T-helper 2 cell treated with Interferon-gamma antibody and Interleukin-4, amounts not matched to agents 100 ng/mL and 5 ng/mL, for 36 hours (primary cell): ENCODE results near the gene STAT5A. TPM values are rescaled to one million over a fixed set of nuclear protein-coding genes. Genes with fewer than 3 reads are reported as not detected.
"Not testable (repeated sequence)": the region's sequence is repeated elsewhere in the genome, so short reads cannot be mapped to it uniquely, and the experiment has no call there.

ENCODE experiments used
- intact Hi-C: fragments of 100-400 bp; cut with micrococcal nuclease; formaldehyde crosslinking; loops from one replicate; pipeline ENCODE4 v1.15.1; 2023
- total RNA-seq: library from RNA; stranded (reverse); gene quantifications from 2 replicates; pipeline ENCODE4 v1.2.3, GENCODE V29; 2022

The STAT5A gene
- total RNA-seq, result 123 and 124 TPM in 2 replicates

DNA sequence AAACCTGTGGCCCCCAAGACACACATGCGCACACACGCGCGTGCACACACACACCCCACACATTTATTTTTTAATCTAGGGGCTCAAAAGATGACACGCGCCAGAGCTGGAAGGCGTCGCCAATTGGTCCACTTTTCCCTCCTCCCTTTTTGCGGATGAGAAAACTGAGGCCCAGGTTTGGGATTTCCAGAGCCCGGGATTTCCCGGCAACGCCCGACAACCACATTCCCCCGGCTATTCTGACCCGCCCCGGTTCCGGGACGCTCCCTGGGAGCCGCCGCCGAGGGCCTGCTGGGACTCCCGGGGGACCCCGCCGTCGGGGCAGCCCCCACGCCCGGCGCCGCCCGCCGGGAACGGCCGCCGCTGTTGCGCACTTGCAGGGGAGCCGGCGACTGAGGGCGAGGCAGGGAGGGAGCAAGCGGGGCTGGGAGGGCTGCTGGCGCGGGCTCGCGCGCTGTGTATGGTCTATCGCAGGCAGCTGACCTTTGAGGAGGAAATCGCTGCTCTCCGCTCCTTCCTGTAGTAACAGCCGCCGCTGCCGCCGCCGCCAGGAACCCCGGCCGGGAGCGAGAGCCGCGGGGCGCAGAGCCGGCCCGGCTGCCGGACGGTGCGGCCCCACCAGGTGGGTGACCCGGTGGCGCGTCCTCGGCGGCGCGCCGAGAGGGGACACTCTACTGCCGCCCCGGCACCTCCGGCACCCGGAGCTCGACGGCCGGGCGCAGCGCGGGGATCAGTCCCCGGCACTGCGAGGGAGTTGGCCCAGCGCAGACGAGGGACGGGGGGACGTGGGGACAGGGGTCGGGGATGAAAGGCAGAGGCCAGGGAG lies at the start of gene STAT5A:
Gene STAT5A (plus strand): TSS at position 522 of the 826 bp plus-strand sequence. CDS start 914 bp downstream, outside the sequence.
- intact Hi-C loops, result loop anchor here (1.0 to 5.0 kb wide), 4 partner anchors 13 to 65 kb away; no protein-coding TSS in a partner anchor

DNA sequence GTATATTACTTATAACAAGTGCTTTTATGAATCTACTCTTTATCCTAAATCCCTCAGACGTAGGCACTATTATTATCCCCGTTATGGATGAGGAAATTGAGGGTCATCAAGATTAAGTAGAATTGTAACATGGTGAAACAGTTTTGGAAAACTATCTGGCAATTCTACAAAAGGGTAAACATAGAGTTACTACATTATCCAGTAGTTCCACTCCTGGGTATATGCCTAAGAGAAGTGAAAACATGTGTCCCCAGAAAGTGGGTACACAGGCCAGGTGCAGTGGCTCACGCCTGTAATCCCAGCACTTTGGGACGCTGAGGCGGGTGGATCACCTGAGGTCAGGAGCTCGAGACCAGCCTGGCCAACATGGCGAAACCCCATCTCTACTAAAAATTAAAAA lies 48.7 kb upstream of the STAT5A start:
- intact Hi-C loops, result not testable (repeated sequence)

GRCh38 chr17:42240201-42240600 lies 48.1 kb upstream of the STAT5A start:
- intact Hi-C loops, result no loop called here

- intact Hi-C loops, result not testable (repeated sequence)
Observed at GRCh38 chr17:42240863-42241262, 47.4 kb upstream of the STAT5A start.

DNA sequence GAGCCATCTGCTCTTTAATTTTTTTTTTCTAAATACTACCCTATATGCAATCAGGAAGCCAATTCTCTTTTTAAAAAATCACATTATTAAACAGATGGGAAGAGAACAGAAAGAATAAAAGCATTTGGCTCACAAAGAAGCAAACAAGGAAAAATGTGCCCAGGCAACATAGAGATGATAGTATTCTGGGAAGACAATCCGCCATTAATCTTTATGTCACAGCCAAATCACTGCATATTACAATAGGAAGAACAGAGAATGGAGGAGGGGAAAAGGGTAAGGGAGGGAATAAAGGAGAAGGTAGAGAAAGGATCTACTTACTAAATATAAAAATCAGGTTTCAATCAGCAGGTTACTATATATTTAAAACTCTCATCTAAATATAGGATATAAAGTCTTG lies 46.4 kb upstream of the STAT5A start:
- intact Hi-C loops, result no loop called here

DNA sequence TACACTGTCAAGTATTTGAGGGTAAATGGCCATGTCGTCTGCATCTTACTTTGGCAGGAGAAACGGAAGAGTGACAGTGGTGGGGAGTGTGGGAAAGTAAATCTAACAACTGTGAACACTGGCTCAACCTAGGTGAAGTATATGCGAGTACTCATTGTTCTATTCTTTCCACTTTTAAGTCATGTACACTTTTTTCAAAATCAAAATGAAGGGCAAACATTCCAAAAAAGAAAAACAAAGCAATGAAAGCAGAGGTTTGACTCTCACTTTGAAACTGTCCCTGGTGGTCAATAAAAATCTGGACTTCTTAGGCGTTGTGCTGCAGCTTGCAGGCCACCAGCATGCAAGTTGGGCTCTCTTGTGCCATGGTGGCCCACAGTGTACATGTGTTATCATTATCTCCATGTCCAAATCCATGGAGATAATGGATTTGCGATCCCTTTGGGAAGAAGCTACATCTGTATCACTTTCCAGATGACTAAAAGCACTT lies 44.8 kb upstream of the STAT5A start:
- intact Hi-C loops, result no loop called here

DNA sequence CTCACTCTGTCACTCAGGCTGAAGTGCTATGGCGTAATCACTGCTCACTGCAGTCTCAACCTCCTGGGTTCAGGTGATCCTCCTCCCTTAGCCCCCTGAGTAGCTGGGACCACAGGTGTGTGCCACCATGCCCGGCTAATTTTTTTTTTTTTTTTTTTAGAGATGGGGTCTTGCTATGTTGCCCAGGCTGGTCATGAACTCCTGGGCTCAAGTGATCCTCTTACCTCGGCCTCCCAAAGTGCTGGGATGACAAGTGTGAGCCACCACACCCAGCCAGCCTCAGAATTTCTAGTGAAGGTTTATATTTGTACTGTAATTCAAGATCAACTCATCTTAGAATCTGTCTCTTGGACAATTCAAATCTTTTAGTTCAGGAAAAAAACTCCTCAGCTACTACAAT lies 44.2 kb upstream of the STAT5A start:
- intact Hi-C loops, result not testable (repeated sequence)

- intact Hi-C loops, result loop anchor here (5.0 kb wide), 2 partner anchors 42 to 63 kb away; partner anchors contain the start of genes KCNH4 and STAT5A
Observed at GRCh38 chr17:42245183-42245582, 43.1 kb upstream of the STAT5A start.

GRCh38 chr17:42246515-42246914 lies 41.8 kb upstream of the STAT5A start:
- intact Hi-C loops, result loop anchor here (5.0 kb wide), 2 partner anchors 41 to 64 kb away; partner anchors contain the start of genes KCNH4 and STAT5A

GRCh38 chr17:42247734-42248133 lies 40.6 kb upstream of the STAT5A start:
- intact Hi-C loops, result loop anchor here (2.0 to 5.0 kb wide), 4 partner anchors 19 to 65 kb away; partner anchors contain the start of genes KCNH4 and STAT5A

DNA sequence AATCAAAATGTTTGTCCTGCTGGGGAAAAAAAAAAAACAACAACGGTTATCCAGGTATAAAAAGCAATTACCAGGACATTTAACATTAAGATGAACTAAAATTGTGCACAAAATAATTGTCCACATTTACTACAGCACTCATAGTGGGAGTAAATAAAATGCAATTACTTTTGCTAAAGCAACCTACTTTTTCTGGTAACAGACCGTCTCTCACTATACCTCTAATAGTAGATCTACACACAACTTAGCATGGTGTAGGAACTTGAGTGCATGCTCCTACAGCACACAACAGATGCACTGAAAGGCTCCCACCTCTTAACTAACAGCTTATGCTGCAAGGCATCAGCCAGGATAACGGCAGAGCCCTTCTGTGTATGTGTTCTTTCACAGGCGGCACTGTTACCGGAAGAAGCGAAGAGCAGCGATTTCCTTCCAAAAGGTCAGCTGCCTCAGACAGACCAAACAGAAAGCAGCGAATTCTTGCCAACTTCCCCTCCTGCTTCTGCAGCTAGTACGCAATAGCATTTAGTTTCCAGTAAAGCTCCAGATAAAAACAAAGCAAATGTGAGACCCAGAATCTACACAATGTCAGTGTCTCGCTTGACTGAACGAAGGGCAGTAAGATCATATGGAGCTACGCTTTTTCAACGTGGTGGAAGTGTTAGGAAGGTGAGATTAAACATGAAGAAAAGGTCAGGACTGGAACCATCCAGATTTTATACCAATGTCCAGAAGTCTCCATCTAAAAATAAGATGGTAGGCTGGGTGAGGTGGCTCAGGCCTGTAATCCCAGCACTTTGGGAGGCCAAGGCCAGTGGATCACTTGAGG lies 39.7 kb upstream of the STAT5A start:
- intact Hi-C loops, result loop anchor here (2.0 to 5.0 kb wide), 4 partner anchors 18 to 66 kb away; partner anchors contain the start of genes KCNH4 and STAT5A

GRCh38 chr17:42249681-42250446 lies 38.4 kb upstream of the STAT5A start:
- intact Hi-C loops, result loop anchor here (2.0 to 5.0 kb wide), 4 partner anchors 17 to 68 kb away; partner anchors contain the start of genes KCNH4 and STAT5A

- intact Hi-C loops, result no loop called here
Observed at GRCh38 chr17:42251115-42251514, 37.2 kb upstream of the STAT5A start.

DNA sequence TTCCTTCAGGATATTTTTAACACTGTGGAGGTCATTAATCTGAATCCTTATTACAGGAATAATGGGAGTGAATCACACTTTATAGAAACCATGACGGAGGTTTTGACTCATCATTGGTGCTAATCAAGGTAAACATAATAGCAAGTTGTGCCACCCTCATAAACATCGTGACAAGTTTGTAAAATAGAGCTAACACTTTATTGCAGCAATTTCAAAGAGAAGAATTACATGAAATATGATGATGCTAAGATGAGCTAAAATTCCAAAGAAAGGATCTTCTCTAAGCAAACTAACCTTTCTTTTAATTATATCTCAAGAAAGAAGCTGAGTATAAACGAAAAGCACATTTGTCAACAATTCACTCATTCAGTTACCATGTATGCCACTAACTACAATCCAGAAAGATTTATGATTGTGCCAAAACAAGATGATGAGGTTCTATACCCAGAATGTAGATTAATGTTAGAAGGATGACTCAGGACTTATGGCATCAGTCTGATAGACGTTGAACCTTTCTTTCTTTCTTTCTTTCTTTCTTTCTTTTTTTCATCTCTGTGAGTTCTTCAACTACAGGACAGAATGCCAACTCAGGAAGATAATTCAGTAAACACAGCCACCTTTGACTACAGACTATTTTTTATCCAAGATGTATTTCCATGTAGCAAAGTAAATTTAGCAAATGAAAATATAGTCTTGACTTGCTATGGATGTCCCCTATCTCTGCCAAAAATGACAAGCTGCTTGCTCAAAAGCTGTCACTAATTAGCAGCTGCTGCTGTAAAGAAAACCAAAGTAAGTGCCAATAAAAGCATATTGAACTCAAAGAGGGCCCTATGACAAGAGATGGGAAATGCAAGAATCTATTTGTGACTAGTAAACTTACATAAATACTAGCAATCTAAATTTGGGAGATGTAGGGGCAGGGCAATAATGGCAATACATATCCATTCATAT lies 35.4 kb upstream of the STAT5A start:
- intact Hi-C loops, result no loop called here

DNA sequence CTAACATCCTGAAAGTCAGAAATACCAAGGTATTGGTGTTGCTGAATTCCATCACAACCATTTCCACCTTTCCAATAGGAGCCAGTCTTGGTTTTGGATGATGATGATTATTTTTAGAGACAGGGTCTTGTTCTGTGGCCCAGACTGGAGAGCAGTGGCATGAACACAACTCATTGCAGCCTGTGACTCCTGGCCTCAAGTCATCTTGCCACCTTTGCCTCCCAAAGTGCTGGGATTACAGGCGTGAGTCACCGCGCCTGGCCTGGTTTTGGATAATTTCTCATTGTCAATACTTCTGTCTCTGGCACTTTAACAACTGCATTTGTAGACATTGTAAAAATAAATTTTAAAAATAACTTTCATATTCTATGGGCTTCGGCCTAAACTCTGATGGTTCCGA lies 34.7 kb upstream of the STAT5A start:
- intact Hi-C loops, result no loop called here

DNA sequence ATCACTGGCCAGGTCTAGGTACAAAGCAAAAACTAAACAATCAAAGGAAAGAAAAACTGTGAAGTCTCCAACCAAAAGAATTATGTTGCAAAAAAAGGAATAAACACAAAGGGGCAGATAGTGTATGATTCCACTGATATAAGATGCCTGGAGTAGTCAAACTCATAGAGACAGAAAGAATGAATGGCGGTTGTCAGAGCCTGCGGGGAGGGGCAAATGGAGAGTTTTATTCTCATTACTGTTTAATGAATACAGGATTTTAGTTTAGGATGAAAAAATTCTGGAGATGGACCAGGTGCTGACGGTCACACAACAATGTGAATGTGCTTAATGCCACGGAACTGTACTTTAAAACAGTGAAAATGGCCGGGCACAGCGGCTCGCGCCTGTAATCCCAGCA lies 32.9 kb upstream of the STAT5A start:
- intact Hi-C loops, result no loop called here

GRCh38 chr17:42260318-42260717 lies 28.0 kb upstream of the STAT5A start:
- intact Hi-C loops, result no loop called here

DNA sequence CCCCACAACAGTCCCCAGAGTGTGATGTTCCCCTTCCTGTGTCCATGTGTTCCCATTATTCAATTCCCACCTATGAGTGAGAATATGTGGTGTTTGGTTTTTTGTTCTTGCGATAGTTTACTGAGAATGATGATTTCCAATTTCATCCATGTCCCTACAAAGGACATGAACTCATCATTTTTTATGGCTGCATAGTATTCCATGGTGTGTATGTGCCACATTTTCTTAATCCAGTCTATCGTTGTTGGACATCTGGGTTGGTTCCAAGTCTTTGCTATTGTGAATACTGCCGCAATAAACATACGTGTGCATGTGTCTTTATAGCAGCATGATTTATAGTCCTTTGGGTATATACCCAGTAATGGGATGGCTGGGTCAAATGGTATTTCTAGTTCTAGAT lies 23.9 kb upstream of the STAT5A start:
- intact Hi-C loops, result not testable (repeated sequence)

DNA sequence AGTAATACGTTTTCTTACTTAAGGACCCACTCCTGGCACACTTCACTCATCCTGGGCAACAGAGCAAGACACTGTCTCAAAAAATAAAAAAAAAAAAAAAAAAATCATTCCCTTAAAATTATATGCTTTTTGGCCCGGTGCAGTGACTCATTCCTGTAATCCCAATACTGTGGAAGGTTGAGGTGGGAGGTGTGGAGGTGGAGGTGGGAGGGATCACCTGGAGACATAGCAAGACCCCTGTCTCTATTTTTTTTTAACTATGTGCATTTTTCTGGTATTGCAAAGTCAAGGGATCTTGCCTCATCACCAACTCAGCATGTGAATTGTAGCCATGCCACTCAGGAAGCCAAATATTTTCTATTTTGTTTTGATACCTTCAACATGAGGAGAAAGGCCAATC lies 21.8 kb upstream of the STAT5A start:
- intact Hi-C loops, result loop anchor here (2.0 to 5.0 kb wide), 2 partner anchors 18 to 84 kb away; partner anchors contain the start of gene KCNH4
